NCI-H2227 (cell line): ENCODE data around the gene DRGX.

ENCODE experiments used
- DNase-seq: peaks from one replicate; lab custom pipeline; 2025; ENCODE audit not compliant: unreplicated experiment; lab: John Stamatoyannopoulos, UW

The DRGX gene

GRCh38 chr10:49408519-49409306 lies 12.8 kb upstream of the DRGX start:
- no peak for DNase-seq

- DNase-seq: peak; percentile 83
Measured at GRCh38 chr10:49407552-49408137, 11.8 kb upstream of the DRGX start.

GRCh38 chr10:49407151-49407550 lies 11.3 kb upstream of the DRGX start:
- no peak for DNase-seq

- no peak for DNase-seq
Measured at GRCh38 chr10:49404321-49404878, 8.5 kb upstream of the DRGX start.

GRCh38 chr10:49403363-49403762 lies 7.5 kb upstream of the DRGX start:
- no peak for DNase-seq

- no peak for DNase-seq
Measured at GRCh38 chr10:49400365-49400764, 4.5 kb upstream of the DRGX start.

GRCh38 chr10:49398986-49399385 lies 3.1 kb upstream of the DRGX start:
- DNase-seq: no peak

GRCh38 chr10:49398000-49398861 lies 2.3 kb upstream of the DRGX start:
- peak; percentile 16 for DNase-seq

GRCh38 chr10:49397036-49397999 lies 1.4 kb upstream of the DRGX start:
- peak; percentile 18 for DNase-seq

- no peak for DNase-seq
Measured at GRCh38 chr10:49396666-49396999, 744 bp upstream of the DRGX start.

GRCh38 chr10:49394933-49395740 lies 752 bp downstream of the DRGX start:
- no peak for DNase-seq

GRCh38 chr10:49393757-49394156 lies 2.1 kb downstream of the DRGX start:
- DNase-seq: no peak

- no peak for DNase-seq
Measured at GRCh38 chr10:49393301-49393700, 2.6 kb downstream of the DRGX start.

- DNase-seq: no peak
Measured at GRCh38 chr10:49389361-49389933, 6.4 kb downstream of the DRGX start.

- DNase-seq: no peak
Measured at GRCh38 chr10:49388161-49388560, 7.7 kb downstream of the DRGX start.

- no peak for DNase-seq
Measured at GRCh38 chr10:49387071-49387470, 8.8 kb downstream of the DRGX start.

- DNase-seq: no peak
Measured at GRCh38 chr10:49385939-49386922, 9.7 kb downstream of the DRGX start.
